ENCODE results near the gene RAMACL.

DNA sequence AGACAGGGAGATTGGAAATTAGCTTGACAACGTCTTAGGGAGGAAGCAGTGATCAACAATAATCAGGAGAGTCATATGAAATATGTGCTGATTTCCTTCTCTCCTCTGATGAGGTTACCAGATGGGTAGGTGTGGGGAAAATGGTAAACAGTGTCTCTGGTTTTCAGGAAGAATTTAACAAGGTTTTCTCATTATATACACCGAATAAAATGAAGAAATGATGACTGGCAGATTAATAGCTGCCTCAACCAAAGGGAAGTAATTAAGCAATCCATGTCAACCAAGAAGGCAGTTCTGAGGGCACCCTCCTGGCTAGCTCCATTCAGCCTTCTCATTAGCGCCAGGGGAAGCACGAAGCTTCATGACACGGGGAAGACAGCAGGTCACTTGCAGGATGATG lies 12.7 kb upstream of the RAMACL start:
- TF ChIP-seq EZH2phosphoT487 (IDR thresholded peaks at IDR 0.05; ENCODE audit: borderline replicate concordance, low read depth, low read length), result no peak
- TF ChIP-seq, protein P1, sequence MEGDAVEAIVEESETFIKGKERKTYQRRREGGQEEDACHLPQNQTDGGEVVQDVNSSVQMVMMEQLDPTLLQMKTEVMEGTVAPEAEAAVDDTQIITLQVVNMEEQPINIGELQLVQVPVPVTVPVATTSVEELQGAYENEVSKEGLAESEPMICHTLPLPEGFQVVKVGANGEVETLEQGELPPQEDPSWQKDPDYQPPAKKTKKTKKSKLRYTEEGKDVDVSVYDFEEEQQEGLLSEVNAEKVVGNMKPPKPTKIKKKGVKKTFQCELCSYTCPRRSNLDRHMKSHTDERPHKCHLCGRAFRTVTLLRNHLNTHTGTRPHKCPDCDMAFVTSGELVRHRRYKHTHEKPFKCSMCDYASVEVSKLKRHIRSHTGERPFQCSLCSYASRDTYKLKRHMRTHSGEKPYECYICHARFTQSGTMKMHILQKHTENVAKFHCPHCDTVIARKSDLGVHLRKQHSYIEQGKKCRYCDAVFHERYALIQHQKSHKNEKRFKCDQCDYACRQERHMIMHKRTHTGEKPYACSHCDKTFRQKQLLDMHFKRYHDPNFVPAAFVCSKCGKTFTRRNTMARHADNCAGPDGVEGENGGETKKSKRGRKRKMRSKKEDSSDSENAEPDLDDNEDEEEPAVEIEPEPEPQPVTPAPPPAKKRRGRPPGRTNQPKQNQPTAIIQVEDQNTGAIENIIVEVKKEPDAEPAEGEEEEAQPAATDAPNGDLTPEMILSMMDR (conservative IDR thresholded peaks at IDR 0.05; ENCODE audit: low read length), result no peak
